Keratinocyte (primary cell): Measurements from ENCODE around the gene B3GALT4. TPM values are rescaled to one million over a fixed set of nuclear protein-coding genes. Genes with fewer than 3 reads are reported as not detected.
A peak's percentile ranks its signal among the peaks of the same experiment; 100 is the strongest.

Experiments
- DNase-seq: peaks from one replicate; pipeline ENCODE4 v3.0.0-alpha.2; 2011; ENCODE audit warnings: low read depth, missing footprints, low spot score
- FAIRE-seq: peaks from 2 replicates; lab custom pipeline; 2011; peaks lifted over from hg19 to GRCh38; lab: Jason Lieb, UNC
- H2AFZ ChIP-seq: 2 replicates; pipeline ENCODE4 v1.6.0; 2012; ENCODE audit warnings: low read length, control low read depth, inconsistent platforms; ENCODE audit not compliant: control insufficient read depth
- H3K27ac ChIP-seq: 2 replicates; pipeline ENCODE4 v1.5.1; 2011; ENCODE audit warnings: low read length; ENCODE audit not compliant: control insufficient read depth, insufficient read depth
- H3K27me3 ChIP-seq: 3 replicates; pipeline ENCODE4 v1.6.0; 2011; ENCODE audit warnings: low read length; ENCODE audit not compliant: control insufficient read depth, insufficient read depth; ENCODE audit errors: extremely low read depth
- H3K36me3 ChIP-seq, 2 experiments: 2 replicates in 1 of 2; 3 replicates in 1 of 2; pipeline ENCODE4 v1.5.1; 2011; ENCODE audit warnings: low read length in 2 of 2, mild to moderate bottlenecking in 1 of 2; ENCODE audit not compliant: control insufficient read depth in 2 of 2, insufficient read depth in 2 of 2; ENCODE audit errors: extremely low read depth in 1 of 2
- H3K4me1 ChIP-seq: 3 replicates; pipeline ENCODE4 v1.5.1; 2011; ENCODE audit warnings: low read length; ENCODE audit not compliant: control insufficient read depth, insufficient read depth; ENCODE audit errors: extremely low read depth
- H3K4me2 ChIP-seq: 3 replicates; pipeline ENCODE4 v1.6.0; 2011; ENCODE audit warnings: low read depth, low read length; ENCODE audit not compliant: control insufficient read depth, insufficient read depth; ENCODE audit errors: extremely low read depth
- H3K4me3 ChIP-seq, 3 experiments: fragments of 200-600 bp in 1 of 3; sonication (generic) in 1 of 3; 2 replicates in 2 of 3; 3 replicates in 1 of 3; pipeline ENCODE4 v1.5.1; 2011 to 2016; ENCODE audit warnings: low read length in 3 of 3, mild to moderate bottlenecking in 3 of 3, control low read depth in 2 of 3, inconsistent platforms in 1 of 3, low read depth in 1 of 3, mixed read lengths in 1 of 3, mixed run types in 1 of 3, moderate library complexity in 1 of 3; ENCODE audit not compliant: control insufficient read depth in 2 of 3, insufficient read depth in 2 of 3; ENCODE audit errors: extremely low read depth in 1 of 3
- H3K79me2 ChIP-seq: 2 replicates; pipeline ENCODE4 v1.6.0; 2012; ENCODE audit warnings: low read length; ENCODE audit not compliant: control insufficient read depth, insufficient read depth
- H3K9ac ChIP-seq: 3 replicates; pipeline ENCODE4 v1.6.0; 2011; ENCODE audit warnings: low read length; ENCODE audit not compliant: control insufficient read depth, insufficient read depth; ENCODE audit errors: extremely low read depth
- H3K9me1 ChIP-seq: 3 replicates; pipeline ENCODE4 v1.6.0; 2011; ENCODE audit warnings: low read length; ENCODE audit not compliant: control insufficient read depth, insufficient read depth; ENCODE audit errors: extremely low read depth
- H3K9me3 ChIP-seq: 2 replicates; pipeline ENCODE4 v1.5.1; 2012; ENCODE audit warnings: low read depth, low read length; ENCODE audit not compliant: control insufficient read depth
- H4K20me1 ChIP-seq: 3 replicates; pipeline ENCODE4 v1.6.0; 2011; ENCODE audit warnings: low read length; ENCODE audit not compliant: control insufficient read depth, insufficient read depth; ENCODE audit errors: extremely low read depth
- CTCF ChIP-seq, 3 experiments: IDR thresholded peaks in 1 of 3; conservative IDR thresholded peaks in 1 of 3; optimal IDR thresholded peaks in 1 of 3; 2 replicates in 2 of 3; 3 replicates in 1 of 3; pipeline versions ENCODE3 to v1.5.1; 2011; ENCODE audit warnings: low read length in 3 of 3, mild to moderate bottlenecking in 3 of 3, moderate library complexity in 2 of 3, control low read depth in 1 of 3, inconsistent platforms in 1 of 3; ENCODE audit not compliant: insufficient read depth in 2 of 3; ENCODE audit errors: extremely low read depth in 1 of 3
- EZH2 ChIP-seq: IDR thresholded peaks from one replicate; pipeline ENCODE4 v1.6.1; 2012; ENCODE audit warnings: inconsistent platforms, mild to moderate bottlenecking, low read length, moderate library complexity
- dilution Hi-C: fragments of 300-500 bp; cut with MboI; formaldehyde crosslinking; loops from one replicate; pipeline ENCODE4 v1.7.0; 2020; ENCODE audit warnings: low sequenced_read_pairs; ENCODE audit not compliant: extremely low pct_ligation_motif_present
- polyA plus RNA-seq, 5 experiments: library from polyadenylated mRNA; depleted of rRNA in 3 of 5; stranded (reverse) in 3 of 5; stranded (forward) in 1 of 5; unstranded in 1 of 5; fragments of >200 nt; gene quantifications; 1 replicate in 1 of 5; 2 replicates in 3 of 5; 3 replicates in 1 of 5; pipeline versions ENCODE4 v1.2.1 to v1.2.3, GENCODE V29; 2011 to 2012; ENCODE audit warnings: missing spikeins in 2 of 5, low read depth in 1 of 5, low replicate concordance in 1 of 5

Gene B3GALT4
- polyA plus RNA-seq, 1 donor (not counting 4 experiments of a cell fraction or from before 2014, with no cell fraction given), result 0.31 TPM

- Histone ChIP-seq H2AFZ (no peak overlapping the region), H3K9ac (no peak overlapping the region), H3K27me3 (no peaks in the 10 kb centered on the region), H3K27ac (no peak overlapping the region), H3K9me1 (no peaks in the 10 kb centered on the region), H4K20me1 (no peaks in the 10 kb centered on the region), H3K4me1 (peaks cover 42% of the 10 kb centered on the region), H3K36me3 (peaks cover 22 to 30% of the 10 kb centered on the region in 2 experiments), H3K4me2 (peak overlapping the region; percentile 65), H3K4me3 (peak overlapping the region; percentile 45 to 54 (median 48)), H3K79me2 (peaks cover 50% of the 10 kb centered on the region), H3K9me3 (no peaks in the 10 kb centered on the region)
- dilution Hi-C loops, result no loop called here
- no peak for DNase-seq
- FAIRE-seq, result no peak
- no peak for TF ChIP-seq CTCF (optimal IDR thresholded peaks at IDR 0.05 in 1 of 3, IDR thresholded peaks at IDR 0.05 in 1 of 3, conservative IDR thresholded peaks at IDR 0.05 in 1 of 3; ENCODE audit: extremely low read depth in 1 of 3, insufficient read depth in 2 of 3, low read length in 3 of 3)
- TF ChIP-seq EZH2, result no peak
These were observed 40.4 kb downstream of the B3GALT4 start for GRCh38 chr6:33317419-33317668.

GRCh38 chr6:33317669-33318425, 40.9 kb downstream of the B3GALT4 start, which contains the start of gene ZBTB22:
TSS of gene ZBTB22 (minus strand) at chr6:33317744. CDS start at chr6:33316916, 828 bp downstream.
- H2AFZ ChIP-seq, result peak within 1 kb of the TSS; percentile 70
- dilution Hi-C loops, result no loop called here
- H3K79me2 ChIP-seq, result peaks cover 52% of the 10 kb centered on the region
- no peaks in the 10 kb centered on the region for H3K9me3 ChIP-seq
- TF ChIP-seq EZH2, result no peak
- TF ChIP-seq CTCF (optimal IDR thresholded peaks at IDR 0.05 in 1 of 3, IDR thresholded peaks at IDR 0.05 in 1 of 3, conservative IDR thresholded peaks at IDR 0.05 in 1 of 3; ENCODE audit: extremely low read depth in 1 of 3, insufficient read depth in 2 of 3, low read length in 3 of 3), result no peak
- H3K27ac ChIP-seq, result peak within 1 kb of the TSS; percentile 70
- H3K9ac ChIP-seq, result peak within 1 kb of the TSS; percentile 77
- peak within 1 kb of the TSS; percentile 73 for H3K4me2 ChIP-seq
- peak; percentile 52 for FAIRE-seq
- peaks cover 22 to 30% of the 10 kb centered on the region in 2 experiments for H3K36me3 ChIP-seq
- DNase-seq, result peak; percentile 88
- H3K9me1 ChIP-seq, result no peaks in the 10 kb centered on the region
- peaks cover 42% of the 10 kb centered on the region for H3K4me1 ChIP-seq
- peak within 1 kb of the TSS; percentile 48 to 72 (median 72) for H3K4me3 ChIP-seq
- no peaks in the 10 kb centered on the region for H4K20me1 ChIP-seq
- no peaks in the 10 kb centered on the region for H3K27me3 ChIP-seq
